ENCODE data around the gene IL1RAPL1. TPM values are rescaled to one million over a fixed set of nuclear protein-coding genes. Genes with fewer than 3 reads are reported as not detected.

IL1RAPL1 gene
- total RNA-seq, 1 donor from 2014 or later: 3.6 TPM

GRCh38 chrX:29721152-29721551 is 1133.9 kb downstream of the IL1RAPL1 start:
- Mint-ChIP-seq H3K4me1 (ENCODE audit: low read depth) (peaks cover 8% of the 10 kb centered on the region), H3K27me3 (no peaks in the 10 kb centered on the region), H3K27ac (no peak overlapping the region), H3K36me3 (ENCODE audit: insufficient read depth) (no peaks in the 10 kb centered on the region), H3K9me3 (ENCODE audit: low read depth) (peaks cover 4% of the 10 kb centered on the region), H3K4me3 (ENCODE audit: low read depth) (no peak overlapping the region)
- DNase-seq (ENCODE audit: low spot score, unreplicated experiment): no peak
- TF ChIP-seq CTCF (IDR thresholded peaks at IDR 0.05; ENCODE audit: unreplicated experiment): no peak

GRCh38 chrX:29724316-29724715 is 1137.1 kb downstream of the IL1RAPL1 start:
- H3K36me3 Mint-ChIP-seq (ENCODE audit: insufficient read depth): no peaks in the 10 kb centered on the region
- no peak for DNase-seq (ENCODE audit: low spot score, unreplicated experiment)
- no peak for TF ChIP-seq CTCF (IDR thresholded peaks at IDR 0.05; ENCODE audit: unreplicated experiment)
- no peaks in the 10 kb centered on the region for H3K27me3 Mint-ChIP-seq
- H3K4me3 Mint-ChIP-seq (ENCODE audit: low read depth): no peak overlapping the region
- no peak overlapping the region for H3K27ac Mint-ChIP-seq
- no peaks in the 10 kb centered on the region for H3K9me3 Mint-ChIP-seq (ENCODE audit: low read depth)
- H3K4me1 Mint-ChIP-seq (ENCODE audit: low read depth): peaks cover 3% of the 10 kb centered on the region

- H3K27ac Mint-ChIP-seq: no peak overlapping the region
- H3K9me3 Mint-ChIP-seq (ENCODE audit: low read depth): no peaks in the 10 kb centered on the region
- no peaks in the 10 kb centered on the region for H3K27me3 Mint-ChIP-seq
- H3K36me3 Mint-ChIP-seq (ENCODE audit: insufficient read depth): no peaks in the 10 kb centered on the region
- no peak for TF ChIP-seq CTCF (IDR thresholded peaks at IDR 0.05; ENCODE audit: unreplicated experiment)
- DNase-seq (ENCODE audit: low spot score, unreplicated experiment): no peak
- peaks cover 3% of the 10 kb centered on the region for H3K4me1 Mint-ChIP-seq (ENCODE audit: low read depth)
- H3K4me3 Mint-ChIP-seq (ENCODE audit: low read depth): no peak overlapping the region
Measured at GRCh38 chrX:29726811-29727210, 1139.6 kb downstream of the IL1RAPL1 start.

DNA sequence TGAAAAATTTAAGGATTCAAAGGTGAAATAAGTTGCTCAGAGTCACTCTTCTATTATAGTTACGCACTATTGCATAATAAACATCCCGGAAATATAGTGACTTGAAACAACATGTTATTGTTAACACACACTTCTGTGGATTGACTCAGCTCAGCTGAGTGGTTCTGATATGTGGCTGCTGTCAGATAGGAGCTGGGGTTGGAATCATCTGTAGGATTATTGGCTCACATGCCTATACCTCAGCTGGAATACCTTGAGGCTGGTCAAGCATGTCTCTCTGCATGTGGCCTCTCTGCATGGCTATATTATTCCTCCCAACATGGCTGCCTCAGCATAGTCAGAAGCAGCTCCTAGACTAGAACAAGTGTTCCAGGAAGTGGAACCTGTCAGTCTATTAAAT is 1141.4 kb downstream of the IL1RAPL1 start:
- Mint-ChIP-seq H3K4me1 (ENCODE audit: low read depth) (no peaks in the 10 kb centered on the region), H3K9me3 (ENCODE audit: low read depth) (no peaks in the 10 kb centered on the region), H3K36me3 (ENCODE audit: insufficient read depth) (no peaks in the 10 kb centered on the region), H3K27me3 (no peaks in the 10 kb centered on the region), H3K27ac (no peak overlapping the region), H3K4me3 (ENCODE audit: low read depth) (no peak overlapping the region)
- TF ChIP-seq CTCF (IDR thresholded peaks at IDR 0.05; ENCODE audit: unreplicated experiment): no peak
- no peak for DNase-seq (ENCODE audit: low spot score, unreplicated experiment)

- H3K36me3 Mint-ChIP-seq (ENCODE audit: insufficient read depth): no peaks in the 10 kb centered on the region
- H3K4me3 Mint-ChIP-seq (ENCODE audit: low read depth): no peak overlapping the region
- TF ChIP-seq CTCF (IDR thresholded peaks at IDR 0.05; ENCODE audit: unreplicated experiment): no peak
- no peaks in the 10 kb centered on the region for H3K9me3 Mint-ChIP-seq (ENCODE audit: low read depth)
- H3K4me1 Mint-ChIP-seq (ENCODE audit: low read depth): peaks cover 2% of the 10 kb centered on the region
- H3K27me3 Mint-ChIP-seq: no peaks in the 10 kb centered on the region
- no peak for DNase-seq (ENCODE audit: low spot score, unreplicated experiment)
- no peak overlapping the region for H3K27ac Mint-ChIP-seq
Measured at GRCh38 chrX:29744966-29745365, 1157.7 kb downstream of the IL1RAPL1 start.
